ENCODE results near the gene SLC12A3. TPM values are rescaled to one million over a fixed set of nuclear protein-coding genes. Genes with fewer than 3 reads are reported as not detected.

SLC12A3 gene
- total and polyA plus RNA-seq, 2 of the 8 experiments (the other 6 are each of a cell fraction or from before 2014, with no cell fraction given): not detected

GRCh38 chr16:56836410-56837230, 28.4 kb upstream of the SLC12A3 start:
- ChIA-PET CTCF (ENCODE audit: partially characterized antibody) (interaction anchor here (0.6 to 3.4 kb wide), 3 partner anchors 31 to 237 kb away, joined by 3 to 12 read pairs (median 5); no protein-coding TSS in a partner anchor), POLR2A (ENCODE audit: partially characterized antibody) (interaction anchor here (1.0 kb wide), 1 partner anchor 12 kb away, joined by 3 read pairs; no protein-coding TSS in a partner anchor)
- H2BK15ac ChIP-seq (ENCODE audit: low read length): no peak overlapping the region
- no peak overlapping the region for H3K4ac ChIP-seq (replicated peaks; ENCODE audit: insufficient read length, low read depth, low read length)
- H3K4me3 ChIP-seq (ENCODE audit: extremely low read depth in 1 of 4, insufficient read depth in 2 of 4, low read depth in 3 of 4, low read length in 4 of 4): no peak overlapping the region
- no peaks in the 10 kb centered on the region for H3K79me2 ChIP-seq (ENCODE audit: control insufficient read depth in 1 of 2, insufficient read depth in 2 of 2, low read length in 2 of 2)
- H4K91ac ChIP-seq (replicated peaks; ENCODE audit: insufficient read length, low read length): no peak overlapping the region
- no peak for FAIRE-seq
- H3K9me3 ChIP-seq (ENCODE audit: insufficient read depth in 2 of 2, low read depth in 1 of 2, low read length in 1 of 2): no peaks in the 10 kb centered on the region
- no peak overlapping the region for H3K27ac ChIP-seq (ENCODE audit: low read depth, low read length)
- H4K20me1 ChIP-seq (replicated peaks in 1 of 2; ENCODE audit: control insufficient read depth in 1 of 2, insufficient read depth in 2 of 2, low read length in 2 of 2): peaks cover 0 to 5% of the 10 kb centered on the region in 2 experiments
- H3K23me2 ChIP-seq (ENCODE audit: low read depth, low read length): no peaks in the 10 kb centered on the region
- H3K27me3 ChIP-seq (replicated peaks in 1 of 4; ENCODE audit: control insufficient read depth in 3 of 4, extremely low read depth in 1 of 4, insufficient read depth in 3 of 4, low read length in 3 of 4): no peaks in the 10 kb centered on the region; a peak in 1 of 7 replicates
- no peak overlapping the region for H2BK5ac ChIP-seq (ENCODE audit: low read depth, low read length)
- no peak overlapping the region for H2BK12ac ChIP-seq (ENCODE audit: low read depth, low read length)
- no peak overlapping the region for H3K4me2 ChIP-seq (ENCODE audit: insufficient read depth in 1 of 2, low read depth in 2 of 2, low read length in 2 of 2)
- H3K9ac ChIP-seq (replicated peaks in 1 of 4; ENCODE audit: extremely low read depth in 1 of 4, low read depth in 3 of 4, low read length in 3 of 4): no peak overlapping the region
- H2BK120ac ChIP-seq (replicated peaks; ENCODE audit: low read depth, low read length): no peak overlapping the region
- no peaks in the 10 kb centered on the region for H3K4me1 ChIP-seq (replicated peaks in 1 of 4; ENCODE audit: control insufficient read depth in 3 of 4, insufficient read depth in 4 of 4, low read length in 3 of 4)
- 88% methylated on average over 5 of the region's 5 CpGs; no CpG with 5 or more reads in 1 of the 2 experiments for WGBS, 2 experiments (ENCODE audit: extremely low coverage in 1 of 2, insufficient coverage in 1 of 2, insufficient read length in 1 of 2, insufficient replicate concordance in 2 of 2, low coverage in 1 of 2, low lambda C conversion rate in 2 of 2, missing lambda C conversion rate in 1 of 2)
- H3K56ac ChIP-seq (replicated peaks; ENCODE audit: insufficient read length, low read depth, low read length): no peak overlapping the region
- no peaks in the 10 kb centered on the region for H3K79me1 ChIP-seq (ENCODE audit: low read depth, low read length)
- no peak overlapping the region for H2AFZ ChIP-seq (ENCODE audit: low read length)
- no peak overlapping the region for H4K5ac ChIP-seq (ENCODE audit: insufficient read length, low read depth, low read length)
- H3K14ac ChIP-seq (ENCODE audit: insufficient read length): no peak overlapping the region
- no peak overlapping the region for H2BK20ac ChIP-seq (ENCODE audit: low read length)
- H2AK5ac ChIP-seq (ENCODE audit: low read depth, low read length): no peak overlapping the region
- H3K23ac ChIP-seq (ENCODE audit: insufficient read length): no peak overlapping the region
- peaks cover 16 to 68% (median 52%) of the 10 kb centered on the region in 4 experiments for H3K36me3 ChIP-seq (ENCODE audit: control insufficient read depth in 2 of 4, insufficient read depth in 4 of 4, low read length in 3 of 4)
- H4K8ac ChIP-seq (ENCODE audit: extremely low read depth, insufficient read depth, low read length): no peak overlapping the region
- no peak for DNase-seq (ENCODE audit: low read depth in 1 of 2, low spot score in 2 of 2)
- no peak overlapping the region for H3K18ac ChIP-seq (ENCODE audit: extremely low read depth, low read length)
- TF ChIP-seq BCL11A (IDR thresholded peaks at IDR 0.05; ENCODE audit: low read depth in 2 of 2, low read length in 2 of 2) (no peak), CEBPB (IDR thresholded peaks at IDR 0.05; ENCODE audit: low read depth, low read length) (no peak), SRF (IDR thresholded peaks at IDR 0.05; ENCODE audit: low read depth, low read length) (no peak), POLR2AphosphoS5 (IDR thresholded peaks at IDR 0.05; ENCODE audit: low read depth, low read length) (no peak), NRF1 (IDR thresholded peaks at IDR 0.05; ENCODE audit: low read depth, low read length) (no peak), KDM5A (IDR thresholded peaks at IDR 0.05; ENCODE audit: low read length) (no peak), RFX5 (IDR thresholded peaks at IDR 0.05; ENCODE audit: borderline replicate concordance, low read depth, low read length) (no peak), MAFK (IDR thresholded peaks at IDR 0.05; ENCODE audit: low read depth, low read length) (no peak), SP4 (IDR thresholded peaks at IDR 0.05; ENCODE audit: low read length) (no peak), MAX (IDR thresholded peaks at IDR 0.05) (no peak), SIRT6 (IDR thresholded peaks at IDR 0.05; ENCODE audit: low read length) (no peak), RAD21 (IDR thresholded peaks at IDR 0.05 in 1 of 2, conservative IDR thresholded peaks at IDR 0.05 in 1 of 2; ENCODE audit: low read depth in 2 of 2, low read length in 2 of 2) (no peak), SUZ12 (IDR thresholded peaks at IDR 0.05; ENCODE audit: low read length) (no peak)

All from H1 (cell line).